ENCODE measurements around the gene TRIM4. TPM values are rescaled to one million over a fixed set of nuclear protein-coding genes. Genes with fewer than 3 reads are reported as not detected.

The TRIM4 gene
- total RNA-seq, 1 experiment from 2014 or later, result 23.4 TPM

GRCh38 chr7:99920149-99920548, 819 bp upstream of the TRIM4 start:
- ChIA-PET POLR2A (ENCODE audit: low non-redundant PET) (no interaction called here), CTCF (no interaction called here)
- TF ChIP-seq EZH2 (IDR thresholded peaks at IDR 0.05; ENCODE audit: borderline replicate concordance, low read depth, low read length, poor library complexity, severe bottlenecking) (no peak), CTCF (conservative IDR thresholded peaks at IDR 0.05; ENCODE audit: low read depth, low read length) (no peak)
- peaks cover 7% of the 10 kb centered on the region for H3K4me1 ChIP-seq (ENCODE audit: insufficient read depth, low read length, poor library complexity, severe bottlenecking)
- H3K9me3 ChIP-seq (ENCODE audit: low read depth, low read length, poor library complexity, severe bottlenecking), result no peaks in the 10 kb centered on the region
- H3K4me3 ChIP-seq (ENCODE audit: low read depth, low read length, poor library complexity, severe bottlenecking), result peak overlapping the region; percentile 81
- intact Hi-C loops (cut with micrococcal nuclease; ENCODE audit: unreplicated experiment), result no loop called here
- DNase-seq (ENCODE audit: low spot score), result no peak
- no peaks in the 10 kb centered on the region for H3K36me3 ChIP-seq (ENCODE audit: insufficient read depth, low read length, poor library complexity, severe bottlenecking)
- peak overlapping the region; percentile 85 for H3K27ac ChIP-seq (ENCODE audit: low read depth, low read length, poor library complexity, severe bottlenecking)
- H3K27me3 ChIP-seq (replicated peaks; ENCODE audit: insufficient read depth, low read depth, low read length, poor library complexity), result peaks cover 8% of the 10 kb centered on the region
- BruUV-seq (replicated peaks), result no TSS peak

GRCh38 chr7:99919814-99920112, 433 bp upstream of the TRIM4 start:
- no peaks in the 10 kb centered on the region for H3K36me3 ChIP-seq (ENCODE audit: insufficient read depth, low read length, poor library complexity, severe bottlenecking)
- DNase-seq (ENCODE audit: low spot score), result no peak
- H3K27ac ChIP-seq (ENCODE audit: low read depth, low read length, poor library complexity, severe bottlenecking), result peak overlapping the region; percentile 85
- BruUV-seq (replicated peaks), result TSS peak; percentile 93
- CTCF ChIA-PET, result no interaction called here
- peaks cover 7% of the 10 kb centered on the region for H3K4me1 ChIP-seq (ENCODE audit: insufficient read depth, low read length, poor library complexity, severe bottlenecking)
- H3K4me3 ChIP-seq (ENCODE audit: low read depth, low read length, poor library complexity, severe bottlenecking), result peak overlapping the region; percentile 81
- intact Hi-C loops (cut with micrococcal nuclease; ENCODE audit: unreplicated experiment), result loop anchor here (10.0 kb wide), 1 partner anchor 125 kb away; the partner anchor contains the start of gene ZSCAN21
- peaks cover 4% of the 10 kb centered on the region for H3K27me3 ChIP-seq (replicated peaks; ENCODE audit: insufficient read depth, low read depth, low read length, poor library complexity)
- POLR2A ChIA-PET (ENCODE audit: low non-redundant PET), result no interaction called here
- TF ChIP-seq CTCF (conservative IDR thresholded peaks at IDR 0.05; ENCODE audit: low read depth, low read length) (no peak), EZH2 (IDR thresholded peaks at IDR 0.05; ENCODE audit: borderline replicate concordance, low read depth, low read length, poor library complexity, severe bottlenecking) (no peak)
- no peaks in the 10 kb centered on the region for H3K9me3 ChIP-seq (ENCODE audit: low read depth, low read length, poor library complexity, severe bottlenecking)

DNA sequence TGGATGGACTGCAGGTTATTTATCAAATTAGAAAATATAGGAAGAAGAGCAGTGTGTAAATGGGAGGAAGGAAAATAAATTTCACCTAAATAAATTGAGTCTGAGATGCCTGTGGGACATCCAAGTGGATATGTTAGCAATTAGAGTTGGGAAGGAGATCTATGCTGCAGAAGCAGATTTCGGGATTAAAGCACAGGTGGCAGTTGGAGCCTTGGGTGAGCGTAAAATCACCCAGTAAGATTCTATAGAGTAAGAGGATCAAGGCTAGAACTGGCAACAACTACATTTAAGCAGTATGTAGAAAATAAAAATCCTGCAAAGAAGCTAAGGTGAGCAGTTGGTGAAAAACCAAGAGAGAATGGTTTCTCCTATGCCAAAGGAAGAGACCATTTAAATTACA, 8.4 kb downstream of the TRIM4 start:
- ChIA-PET CTCF (no interaction called here), POLR2A (ENCODE audit: low non-redundant PET) (interaction anchor here (0.6 kb wide), 1 partner anchor 12 kb away, joined by 3 read pairs; no protein-coding TSS in a partner anchor)
- Histone ChIP-seq H3K27me3 (replicated peaks; ENCODE audit: insufficient read depth, low read depth, low read length, poor library complexity) (no peaks in the 10 kb centered on the region), H3K4me3 (ENCODE audit: low read depth, low read length, poor library complexity, severe bottlenecking) (no peak overlapping the region), H3K27ac (ENCODE audit: low read depth, low read length, poor library complexity, severe bottlenecking) (no peak overlapping the region), H3K4me1 (ENCODE audit: insufficient read depth, low read length, poor library complexity, severe bottlenecking) (no peaks in the 10 kb centered on the region), H3K36me3 (ENCODE audit: insufficient read depth, low read length, poor library complexity, severe bottlenecking) (peaks cover 30% of the 10 kb centered on the region), H3K9me3 (ENCODE audit: low read depth, low read length, poor library complexity, severe bottlenecking) (no peaks in the 10 kb centered on the region)
- DNase-seq (ENCODE audit: low spot score), result no peak
- intact Hi-C loops (cut with micrococcal nuclease; ENCODE audit: unreplicated experiment), result loop anchor here (10.0 kb wide), 1 partner anchor 134 kb away; the partner anchor contains the start of gene ZSCAN21
- TF ChIP-seq EZH2 (IDR thresholded peaks at IDR 0.05; ENCODE audit: borderline replicate concordance, low read depth, low read length, poor library complexity, severe bottlenecking) (no peak), CTCF (conservative IDR thresholded peaks at IDR 0.05; ENCODE audit: low read depth, low read length) (no peak)
- BruUV-seq (replicated peaks), result no TSS peak
